ENCODE measurements around the gene ADAM11. TPM values are rescaled to one million over a fixed set of nuclear protein-coding genes. Genes with fewer than 3 reads are reported as not detected.

ADAM11 gene
- total and polyA plus RNA-seq, 9 of the 15 experiments (the other 6 are each of a cell fraction or from before 2014, with no cell fraction given) = 0.01 to 0.31 (median 0.14) TPM; not detected in 2

DNA sequence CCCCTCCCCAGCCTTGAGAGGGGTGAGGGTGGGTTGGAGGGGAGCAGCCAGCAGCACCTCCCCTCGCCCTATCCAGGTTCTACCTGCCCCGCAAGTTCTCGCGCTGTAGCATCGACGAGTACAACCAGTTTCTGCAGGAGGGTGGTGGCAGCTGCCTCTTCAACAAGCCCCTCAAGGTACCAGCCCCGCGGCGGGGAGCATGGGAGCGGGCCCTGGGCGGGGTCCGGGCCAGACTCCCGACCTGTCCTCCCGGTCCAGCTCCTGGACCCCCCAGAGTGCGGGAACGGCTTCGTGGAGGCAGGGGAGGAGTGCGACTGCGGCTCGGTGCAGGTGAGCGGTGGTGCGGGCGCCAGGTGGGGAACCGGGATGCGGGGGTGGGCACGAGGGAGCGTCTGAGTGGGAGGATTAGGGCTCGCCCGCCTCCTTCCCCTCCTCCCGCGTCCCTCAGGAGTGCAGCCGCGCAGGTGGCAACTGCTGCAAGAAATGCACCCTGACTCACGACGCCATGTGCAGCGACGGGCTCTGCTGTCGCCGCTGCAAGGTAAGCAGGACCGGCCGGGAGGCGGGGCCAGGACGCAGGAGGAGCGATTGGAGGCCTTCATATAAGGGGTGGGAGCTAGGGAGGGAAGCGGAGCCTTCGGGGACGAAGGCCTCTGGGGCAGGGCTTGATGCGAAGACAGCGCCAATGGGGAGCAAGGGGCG lies 16.5 kb downstream of the ADAM11 start (continued):
- TF ChIP-seq MYC (IDR thresholded peaks at IDR 0.05; ENCODE audit: low read depth, low read length) = peak; percentile 71
- peak; percentile 37; the same call in 1 of the 2 replicates for TF ChIP-seq MYC (CRISPR knock-in tag; IDR thresholded peaks at IDR 0.05; ENCODE audit: borderline replicate concordance, low read depth)
- TF ChIP-seq POLR2AphosphoS5 (IDR thresholded peaks at IDR 0.05; ENCODE audit: control insufficient read depth, insufficient read depth, low read depth, low read length) = no peak
- TF ChIP-seq TEAD2 (tag; IDR thresholded peaks at IDR 0.05) = no peak
- no peak for TF ChIP-seq NR2C1 (IDR thresholded peaks at IDR 0.05)
- TF ChIP-seq NR2C1 (tag; IDR thresholded peaks at IDR 0.05) = no peak
- no peak for TF ChIP-seq SAFB (IDR thresholded peaks at IDR 0.05; ENCODE audit: borderline replicate concordance, low read depth, low read length)
- no peak for TF ChIP-seq ZSCAN32 (CRISPR knock-in tag; IDR thresholded peaks at IDR 0.05)
- no peak for TF ChIP-seq ZNF146 (CRISPR knock-in tag; IDR thresholded peaks at IDR 0.05; ENCODE audit: unreplicated experiment)
- no peak; the same call in 1 of the 2 replicates for TF ChIP-seq KAT7 (CRISPR knock-in tag; IDR thresholded peaks at IDR 0.05; ENCODE audit: borderline replicate concordance)
- peak; percentile 91 for TF ChIP-seq CREB1 (IDR thresholded peaks at IDR 0.05)
- peak; percentile 80 for TF ChIP-seq CREB1 (CRISPR knock-in tag; IDR thresholded peaks at IDR 0.05)
- TF ChIP-seq NONO (IDR thresholded peaks at IDR 0.05; ENCODE audit: low read depth in 2 of 2, low read length in 1 of 2) = no peak
- TF ChIP-seq SRF (CRISPR knock-in tag; IDR thresholded peaks at IDR 0.05) = peak in 1 of 2 experiments; percentile 76; a peak in 2 of 4 replicates
- TF ChIP-seq FOXJ3 (CRISPR knock-in tag; IDR thresholded peaks at IDR 0.05) = no peak
- no peak for TF ChIP-seq U2AF1 (optimal IDR thresholded peaks at IDR 0.05; ENCODE audit: low read depth, low read length)
- TF ChIP-seq ZNF584 (CRISPR knock-in tag; IDR thresholded peaks at IDR 0.05; ENCODE audit: low read depth) = no peak
- TF ChIP-seq SIN3B (IDR thresholded peaks at IDR 0.05; ENCODE audit: low read depth) = peak; percentile 53; the same call in 1 of the 2 replicates
- no peak for TF ChIP-seq ZNF696 (CRISPR knock-in tag; conservative IDR thresholded peaks at IDR 0.05)
- TF ChIP-seq NR3C1 (CRISPR knock-in tag; IDR thresholded peaks at IDR 0.05) = peak; percentile 74; the same call in 1 of the 2 replicates
- TF ChIP-seq RB1 (IDR thresholded peaks at IDR 0.05; ENCODE audit: low read depth) = peak; percentile 8; the same call in 1 of the 2 replicates
- no peak for TF ChIP-seq ARNT (IDR thresholded peaks at IDR 0.05)
- peak; percentile 91 for TF ChIP-seq NKRF (IDR thresholded peaks at IDR 0.05; ENCODE audit: borderline replicate concordance)
- TF ChIP-seq HDAC3 (IDR thresholded peaks at IDR 0.05; ENCODE audit: borderline replicate concordance, partially characterized antibody) = no peak
- TF ChIP-seq HNRNPLL (IDR thresholded peaks at IDR 0.05; ENCODE audit: low read depth, low read length, poor library complexity, severe bottlenecking) = peak; percentile 64
- peak; percentile 58 for TF ChIP-seq HMGN3 (IDR thresholded peaks at IDR 0.05; ENCODE audit: borderline replicate concordance, extremely low read depth, insufficient read length, low read depth, low read length)
- peak; percentile 31; the same call in 1 of the 2 replicates for TF ChIP-seq HDAC8 (tag; IDR thresholded peaks at IDR 0.05)
- no peak for TF ChIP-seq MTF1 (CRISPR knock-in tag; IDR thresholded peaks at IDR 0.05; ENCODE audit: borderline replicate concordance)
